Caco-2 (cell line): ENCODE results near the gene DLG1. TPM values are rescaled to one million over a fixed set of nuclear protein-coding genes. Genes with fewer than 3 reads are reported as not detected.

ENCODE experiments used
- BruUV-seq: library from RNA; stranded (reverse); fragments of 400-500 nt; replicated peaks from 2 replicates; lab custom pipeline; 2021; lab: Mats Ljungman, UMichigan
- CTCF ChIA-PET: fragments of 300-600 bp; sonication (Branson Sonifier 250); formaldehyde crosslinking; loops from one replicate; lab custom pipeline; 2022; ENCODE audit warnings: antibody characterized with exemption; lab: Charles Lee
- POLR2A ChIA-PET: fragments of 300-600 bp; sonication (Branson Sonifier 250); formaldehyde crosslinking; loops from one replicate; lab custom pipeline; 2022; ENCODE audit warnings: antibody characterized with exemption; lab: Charles Lee
- DNase-seq, 2 experiments: peaks; one replicate each; pipeline versions ENCODE4 v3.0.0 to v3.0.0-alpha.2; 2020 to 2022
- H3K27me3 ChIP-seq: replicated peaks from 2 replicates; pipeline ENCODE4 v1.6.0; 2011; ENCODE audit warnings: low read length; ENCODE audit not compliant: control insufficient read depth, insufficient read depth
- H3K36me3 ChIP-seq: 2 replicates; pipeline ENCODE4 v1.5.1; 2011; ENCODE audit warnings: low read length; ENCODE audit not compliant: control insufficient read depth, insufficient read depth
- H3K4me1 ChIP-seq: fragments of 250-450 bp; sonication (Bioruptor Pico); 2 replicates; pipeline ENCODE4 v1.5.1; 2020; ENCODE audit warnings: mild to moderate bottlenecking
- H3K4me3 ChIP-seq: 2 replicates; pipeline ENCODE4 v1.5.1; 2011; ENCODE audit warnings: low read depth, mild to moderate bottlenecking, control low read depth, low read length
- H3K9me3 ChIP-seq: fragments of 250-450 bp; sonication (Bioruptor Pico); 2 replicates; pipeline ENCODE4 v1.5.1; 2020; ENCODE audit warnings: mild to moderate bottlenecking, moderate library complexity
- H3K27ac Mint-ChIP-seq: one replicate; pipeline ENCODE4 v1.8.0; 2022; ENCODE audit warnings: mixed read lengths; ENCODE audit not compliant: unreplicated experiment
- H3K27me3 Mint-ChIP-seq: one replicate; pipeline ENCODE4 v1.8.0; 2022; ENCODE audit warnings: mixed read lengths; ENCODE audit not compliant: insufficient read depth, unreplicated experiment
- H3K36me3 Mint-ChIP-seq: one replicate; pipeline ENCODE4 v1.8.0; 2022; ENCODE audit warnings: mild to moderate bottlenecking, mixed read lengths; ENCODE audit not compliant: insufficient read depth, unreplicated experiment
- H3K4me1 Mint-ChIP-seq: one replicate; pipeline ENCODE4 v1.8.0; 2022; ENCODE audit warnings: low read depth, mixed read lengths; ENCODE audit not compliant: unreplicated experiment
- H3K4me3 Mint-ChIP-seq: one replicate; pipeline ENCODE4 v1.8.0; 2022; ENCODE audit warnings: mild to moderate bottlenecking, moderate library complexity, mixed read lengths; ENCODE audit not compliant: unreplicated experiment
- H3K9me3 Mint-ChIP-seq: one replicate; pipeline ENCODE4 v1.8.0; 2022; ENCODE audit warnings: mixed read lengths; ENCODE audit not compliant: unreplicated experiment
- intact Hi-C: fragments of 100-400 bp; cut with micrococcal nuclease; formaldehyde crosslinking; loops from one replicate; pipeline ENCODE4 v1.10.0; 2022; ENCODE audit not compliant: unreplicated experiment
- total RNA-seq: library from RNA; stranded (reverse); gene quantifications from 2 replicates; pipeline ENCODE4 v1.2.3, GENCODE V29; 2022
- TF ChIP-seq, protein P1 (sequence below), 2 experiments: fragments of 200-600 bp in 1 of 2; IDR thresholded peaks; 1 replicate in 1 of 2; 2 replicates in 1 of 2; pipeline versions ENCODE4 v1.5.1 to v1.8.0; 2011 to 2022; ENCODE audit warnings: antibody characterized with exemption in 1 of 2, control low read depth in 1 of 2, inconsistent platforms in 1 of 2, low read depth in 1 of 2, low read length in 1 of 2, mild to moderate bottlenecking in 1 of 2, moderate library complexity in 1 of 2; ENCODE audit not compliant: insufficient read depth in 1 of 2, severe bottlenecking in 1 of 2, unreplicated experiment in 1 of 2

The DLG1 gene
- total RNA-seq, 1 experiment from 2014 or later = 167 TPM

DNA sequence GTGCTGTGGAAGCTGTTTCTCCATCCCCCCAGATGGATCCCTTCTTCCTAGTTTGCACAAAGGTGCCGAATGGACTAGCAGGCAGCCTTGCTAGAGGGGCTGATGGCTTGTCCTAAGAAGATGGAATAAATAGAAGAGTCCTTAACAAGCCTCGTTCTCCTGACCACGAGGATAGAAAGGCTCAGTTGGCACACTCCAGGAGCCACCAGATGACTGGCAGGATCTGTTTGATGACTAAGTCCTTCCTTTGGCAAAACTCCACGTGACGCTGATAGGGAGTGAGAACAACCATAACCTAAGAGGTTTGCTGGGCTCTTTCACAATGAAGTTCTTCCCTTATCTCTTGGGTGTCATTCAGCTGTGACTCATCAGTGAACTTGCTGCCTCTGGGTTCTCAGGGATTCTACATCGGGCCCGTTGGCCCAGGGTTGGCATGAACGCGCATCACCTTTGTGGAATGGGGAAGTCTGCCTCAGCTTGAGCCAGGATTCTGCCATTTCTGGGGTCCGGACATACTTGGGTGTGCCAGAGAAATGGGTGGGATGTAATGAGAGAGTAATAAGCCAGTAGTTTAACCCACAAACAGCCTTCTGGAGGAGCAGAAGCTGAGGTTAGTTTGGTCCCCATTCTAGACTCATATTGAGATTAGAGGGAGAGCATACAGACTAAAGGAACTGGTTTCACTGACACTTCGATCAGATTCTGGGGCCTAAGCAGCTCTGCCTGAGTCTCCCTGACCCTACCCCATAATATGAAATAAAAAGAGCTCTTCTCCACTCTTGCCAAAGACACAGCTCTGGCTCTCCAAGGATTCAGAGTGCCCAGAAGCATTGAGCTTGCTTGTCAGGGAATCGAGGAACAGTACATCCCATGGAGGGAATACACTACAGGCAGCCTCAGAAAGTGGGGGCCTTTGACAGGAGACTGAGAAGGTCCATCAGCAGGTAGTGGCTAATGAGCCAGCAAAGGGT, 266.8 kb downstream of the DLG1 start:
- intact Hi-C loops = no loop called here
- CTCF ChIA-PET = interaction anchor here (0.5 to 1.1 kb wide), 4 partner anchors 28 to 162 kb away, joined by 3 to 4 read pairs (median 4); no protein-coding TSS in a partner anchor
- H3K27me3 ChIP-seq = no peaks in the 10 kb centered on the region
- Mint-ChIP-seq H3K4me1 (peaks cover 13% of the 10 kb centered on the region), H3K27ac (peak overlapping the region; percentile 90), H3K27me3 (no peaks in the 10 kb centered on the region), H3K36me3 (peaks cover 61% of the 10 kb centered on the region), H3K9me3 (peaks cover 12% of the 10 kb centered on the region), H3K4me3 (peak overlapping the region; percentile 52)
- no peaks in the 10 kb centered on the region for H3K9me3 ChIP-seq
- no peaks in the 10 kb centered on the region for H3K36me3 ChIP-seq
- no peak overlapping the region for H3K4me3 ChIP-seq
- BruUV-seq = no TSS peak
- DNase-seq = peak; percentile 75 to 79
- POLR2A ChIA-PET = no interaction called here
- TF ChIP-seq, protein P1, sequence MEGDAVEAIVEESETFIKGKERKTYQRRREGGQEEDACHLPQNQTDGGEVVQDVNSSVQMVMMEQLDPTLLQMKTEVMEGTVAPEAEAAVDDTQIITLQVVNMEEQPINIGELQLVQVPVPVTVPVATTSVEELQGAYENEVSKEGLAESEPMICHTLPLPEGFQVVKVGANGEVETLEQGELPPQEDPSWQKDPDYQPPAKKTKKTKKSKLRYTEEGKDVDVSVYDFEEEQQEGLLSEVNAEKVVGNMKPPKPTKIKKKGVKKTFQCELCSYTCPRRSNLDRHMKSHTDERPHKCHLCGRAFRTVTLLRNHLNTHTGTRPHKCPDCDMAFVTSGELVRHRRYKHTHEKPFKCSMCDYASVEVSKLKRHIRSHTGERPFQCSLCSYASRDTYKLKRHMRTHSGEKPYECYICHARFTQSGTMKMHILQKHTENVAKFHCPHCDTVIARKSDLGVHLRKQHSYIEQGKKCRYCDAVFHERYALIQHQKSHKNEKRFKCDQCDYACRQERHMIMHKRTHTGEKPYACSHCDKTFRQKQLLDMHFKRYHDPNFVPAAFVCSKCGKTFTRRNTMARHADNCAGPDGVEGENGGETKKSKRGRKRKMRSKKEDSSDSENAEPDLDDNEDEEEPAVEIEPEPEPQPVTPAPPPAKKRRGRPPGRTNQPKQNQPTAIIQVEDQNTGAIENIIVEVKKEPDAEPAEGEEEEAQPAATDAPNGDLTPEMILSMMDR (IDR thresholded peaks at IDR 0.05; ENCODE audit: insufficient read depth in 1 of 2, low read depth in 1 of 2, low read length in 1 of 2, severe bottlenecking in 1 of 2, unreplicated experiment in 1 of 2) = no peak
- peaks cover 23% of the 10 kb centered on the region for H3K4me1 ChIP-seq

DNA sequence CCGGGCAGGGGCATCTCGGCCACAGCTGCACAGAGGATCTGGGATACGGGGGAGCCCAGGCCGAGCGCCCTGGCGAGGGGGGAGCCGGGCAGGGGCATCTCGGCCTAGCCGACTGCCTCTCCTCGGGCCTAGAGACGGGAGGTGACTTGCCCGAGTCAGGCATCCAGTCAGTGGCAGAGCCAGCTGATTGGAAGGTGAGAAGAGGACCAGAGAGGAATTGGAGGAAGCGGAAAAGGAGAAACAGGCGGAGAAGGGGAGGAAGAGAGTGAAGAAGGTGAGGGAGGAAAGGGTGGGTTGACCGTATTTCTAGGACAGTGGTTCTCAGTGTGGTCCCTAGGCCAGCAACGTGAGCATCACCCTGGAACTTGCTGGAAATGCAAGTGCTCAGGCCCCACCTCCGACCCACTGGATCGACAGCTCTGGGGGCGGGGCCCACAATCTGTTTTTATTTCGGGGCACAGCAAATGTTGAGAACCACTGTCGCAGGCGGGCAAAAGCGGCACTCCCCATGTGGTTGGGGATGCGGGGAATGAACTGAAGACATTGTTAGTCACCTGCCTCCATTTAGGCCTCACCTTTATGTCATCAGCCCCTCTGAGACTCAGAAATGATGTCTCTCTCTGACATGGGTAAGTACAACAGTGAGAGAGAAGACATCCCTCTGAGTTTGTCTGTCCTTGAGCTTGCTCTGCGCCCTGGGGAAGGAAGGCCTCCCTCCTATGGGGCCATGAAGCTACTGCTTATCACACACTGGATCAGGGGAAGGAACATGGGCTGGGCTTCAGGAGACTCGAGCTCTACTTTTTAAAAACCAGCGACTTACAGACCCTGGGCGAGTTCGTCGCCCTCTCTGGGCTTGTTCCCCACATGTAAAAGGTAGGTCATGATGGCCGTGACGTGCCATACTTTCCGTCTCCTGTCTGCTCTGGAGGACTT, 267.8 kb downstream of the DLG1 start:
- Mint-ChIP-seq H3K9me3 (peaks cover 12% of the 10 kb centered on the region), H3K4me3 (peak overlapping the region; percentile 52), H3K27ac (peak overlapping the region; percentile 90), H3K27me3 (no peaks in the 10 kb centered on the region), H3K36me3 (peaks cover 55% of the 10 kb centered on the region), H3K4me1 (peaks cover 13% of the 10 kb centered on the region)
- no peaks in the 10 kb centered on the region for H3K27me3 ChIP-seq
- H3K9me3 ChIP-seq = no peaks in the 10 kb centered on the region
- ChIA-PET POLR2A (no interaction called here), CTCF (interaction anchor here (0.6 to 1.3 kb wide), 4 partner anchors 28 to 163 kb away, joined by 3 to 6 read pairs (median 4); no protein-coding TSS in a partner anchor)
- DNase-seq = peak in 1 of 2 experiments; percentile 29
- intact Hi-C loops = no loop called here
- no TSS peak for BruUV-seq
- TF ChIP-seq, protein P1 (IDR thresholded peaks at IDR 0.05; ENCODE audit: insufficient read depth in 1 of 2, low read depth in 1 of 2, low read length in 1 of 2, severe bottlenecking in 1 of 2, unreplicated experiment in 1 of 2) = no peak
- H3K36me3 ChIP-seq = no peaks in the 10 kb centered on the region
- H3K4me3 ChIP-seq = no peak overlapping the region
- peaks cover 23% of the 10 kb centered on the region for H3K4me1 ChIP-seq
